NCI-H446 treated with DMSO at 0.1 percent for 48 hours (cell line): ENCODE data around the gene TMC1.

ENCODE experiments used
- DNase-seq: peaks from one replicate; lab custom pipeline; 2025; lab: John Stamatoyannopoulos, UW

The TMC1 gene

GRCh38 chr9:72874344-72874743, 352.9 kb downstream of the TMC1 start:
- no peak for DNase-seq

- DNase-seq = no peak
These were observed 353.8 kb downstream of the TMC1 start for GRCh38 chr9:72875221-72875620.

- no peak for DNase-seq
These were observed 359.4 kb downstream of the TMC1 start for GRCh38 chr9:72880821-72881220.

GRCh38 chr9:72882117-72882775, 360.8 kb downstream of the TMC1 start:
- DNase-seq = no peak

GRCh38 chr9:72883875-72884274, 362.5 kb downstream of the TMC1 start:
- no peak for DNase-seq

GRCh38 chr9:72884508-72884907, 363.1 kb downstream of the TMC1 start:
- no peak for DNase-seq
